Right ventricle myocardium inferior (tissue), 1 donor: ENCODE results near the gene INPP5F. TPM values are rescaled to one million over a fixed set of nuclear protein-coding genes. Genes with fewer than 3 reads are reported as not detected.
"Not testable (repeated sequence)": the region's sequence is repeated elsewhere in the genome, so short reads cannot be mapped to it uniquely, and the experiment has no call there.

Source experiments
- ATAC-seq: fragments of 200-7000 bp; cut with Tn5 transposase; one replicate; pipeline ENCODE4 v1.9.1; 2020; ENCODE audit warnings: mild to moderate bottlenecking, moderate library complexity
- DNase-seq: peaks from one replicate; pipeline ENCODE4 v3.0.0; 2021; ENCODE audit errors: missing footprints
- intact Hi-C: fragments of 100-400 bp; cut with DNase I; formaldehyde crosslinking; loops from one replicate; pipeline ENCODE4 v1.11.0; 2022
- total RNA-seq: library from RNA; stranded (reverse); fragmentation: NEBNext Ultra II Directional; extraction: Animal tissue kit (Norgen Biotek cat#: 25700); gene quantifications from one replicate; pipeline ENCODE4 v1.2.1, GENCODE V29; 2021
- donor health status: DM: no; HTN: yes; CAD: no; lungs with severe emphysema.

Gene INPP5F
- total RNA-seq, 1 donor from 2014 or later, result 4.0 TPM

GRCh38 chr10:119701861-119702260 lies 24.0 kb upstream of the INPP5F start:
- ATAC-seq (no peak), DNase-seq (no peak)
- intact Hi-C loops, result no loop called here

GRCh38 chr10:119702583-119702982 lies 23.3 kb upstream of the INPP5F start:
- intact Hi-C loops, result no loop called here
- no peak for ATAC-seq
- no peak for DNase-seq

- no peak for ATAC-seq
- intact Hi-C loops, result no loop called here
- no peak for DNase-seq
Measured at GRCh38 chr10:119703903-119704508, 21.8 kb upstream of the INPP5F start.

- ATAC-seq (no peak), DNase-seq (no peak)
- intact Hi-C loops, result no loop called here
Measured at GRCh38 chr10:119705434-119705831, 20.4 kb upstream of the INPP5F start.

- intact Hi-C loops, result no loop called here
Measured at GRCh38 chr10:119706521-119707278, 19.1 kb upstream of the INPP5F start.

GRCh38 chr10:119707331-119707730 lies 18.5 kb upstream of the INPP5F start:
- DNase-seq, ATAC-seq, intact Hi-C loops: not testable (repeated sequence)

More at GRCh38 chr10:119706521-119707278, 19.1 kb upstream of the INPP5F start:
- ATAC-seq, result no peak
- DNase-seq, result no peak

- intact Hi-C loops, ATAC-seq, DNase-seq: not testable (repeated sequence)
Measured at GRCh38 chr10:119710935-119711334, 14.9 kb upstream of the INPP5F start.

- intact Hi-C loops, result no loop called here
- no peak for DNase-seq
- ATAC-seq, result no peak
Measured at GRCh38 chr10:119713744-119714483, 11.9 kb upstream of the INPP5F start.

GRCh38 chr10:119714484-119714816 lies 11.4 kb upstream of the INPP5F start:
- DNase-seq (no peak), ATAC-seq (no peak)

GRCh38 chr10:119715628-119716505 lies 10.0 kb upstream of the INPP5F start:
- ATAC-seq (peak; percentile 26), DNase-seq (no peak)
- intact Hi-C loops, result no loop called here

More at GRCh38 chr10:119714484-119714816, 11.4 kb upstream of the INPP5F start:
- intact Hi-C loops, result no loop called here

- DNase-seq, result no peak
- intact Hi-C loops, result no loop called here
- no peak for ATAC-seq
Measured at GRCh38 chr10:119723161-119723560, 2.7 kb upstream of the INPP5F start.

GRCh38 chr10:119723624-119724023 lies 2.2 kb upstream of the INPP5F start:
- no peak for DNase-seq
- intact Hi-C loops, result loop anchor here (2.0 kb wide), 1 partner anchor 37 kb away; no protein-coding TSS in a partner anchor
- ATAC-seq, result no peak

GRCh38 chr10:119724593-119725516 lies 995 bp upstream of the INPP5F start:
- DNase-seq (no peak), ATAC-seq (no peak)
- intact Hi-C loops, result loop anchor here (1.0 to 5.0 kb wide), 3 partner anchors 38 to 128 kb away; partner anchors contain the start of genes BAG3 and TIAL1

- intact Hi-C loops, result loop anchor here (1.0 to 5.0 kb wide), 3 partner anchors 39 to 128 kb away; partner anchors contain the start of genes BAG3 and TIAL1
- no peak for DNase-seq
- ATAC-seq, result no peak
Measured at GRCh38 chr10:119725517-119725827, 378 bp upstream of the INPP5F start.

GRCh38 chr10:119726676-119727261 lies 919 bp downstream of the INPP5F start:
- no peak for ATAC-seq
- no peak for DNase-seq
- intact Hi-C loops, result loop anchor here (2.0 to 5.0 kb wide), 2 partner anchors 129 to 146 kb away; partner anchors contain the start of genes MCMBP and TIAL1

- no peak for ATAC-seq
- DNase-seq, result no peak
- intact Hi-C loops, result loop anchor here (5.0 kb wide), 1 partner anchor 131 kb away; the partner anchor contains the start of gene TIAL1
Measured at GRCh38 chr10:119728172-119728800, 2.4 kb downstream of the INPP5F start.
